G401.6 (cell line): ENCODE measurements around the gene ACOX3.

Experiments used
- FAIRE-seq: peaks from 2 replicates; lab custom pipeline; 2012; peaks lifted over from hg19 to GRCh38; lab: Jason Lieb, UNC

Gene ACOX3

GRCh38 chr4:8372506-8372905 is 68.0 kb downstream of the ACOX3 start:
- FAIRE-seq = no peak

DNA sequence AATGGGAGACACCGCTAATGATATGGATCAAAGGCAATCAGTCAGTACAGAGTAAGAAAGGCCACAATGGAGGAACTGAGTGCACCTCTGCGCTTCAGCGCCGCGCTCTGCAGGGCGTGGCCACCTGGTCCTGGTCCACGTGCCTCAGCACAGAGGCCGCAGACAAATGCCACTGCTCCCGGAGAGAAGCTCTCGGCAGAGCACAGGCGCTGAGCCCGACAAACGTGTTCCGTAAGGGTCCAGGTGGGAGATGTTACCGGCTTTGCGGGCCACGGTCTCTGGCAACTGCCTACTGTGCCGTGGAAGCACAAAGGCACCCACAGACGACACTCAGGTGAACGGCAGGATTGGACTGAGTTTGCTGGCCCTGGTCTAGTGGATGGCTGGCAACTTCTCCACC is 68.9 kb downstream of the ACOX3 start:
- FAIRE-seq = no peak

- no peak for FAIRE-seq
Observed at GRCh38 chr4:8370835-8371595, 69.5 kb downstream of the ACOX3 start.

DNA sequence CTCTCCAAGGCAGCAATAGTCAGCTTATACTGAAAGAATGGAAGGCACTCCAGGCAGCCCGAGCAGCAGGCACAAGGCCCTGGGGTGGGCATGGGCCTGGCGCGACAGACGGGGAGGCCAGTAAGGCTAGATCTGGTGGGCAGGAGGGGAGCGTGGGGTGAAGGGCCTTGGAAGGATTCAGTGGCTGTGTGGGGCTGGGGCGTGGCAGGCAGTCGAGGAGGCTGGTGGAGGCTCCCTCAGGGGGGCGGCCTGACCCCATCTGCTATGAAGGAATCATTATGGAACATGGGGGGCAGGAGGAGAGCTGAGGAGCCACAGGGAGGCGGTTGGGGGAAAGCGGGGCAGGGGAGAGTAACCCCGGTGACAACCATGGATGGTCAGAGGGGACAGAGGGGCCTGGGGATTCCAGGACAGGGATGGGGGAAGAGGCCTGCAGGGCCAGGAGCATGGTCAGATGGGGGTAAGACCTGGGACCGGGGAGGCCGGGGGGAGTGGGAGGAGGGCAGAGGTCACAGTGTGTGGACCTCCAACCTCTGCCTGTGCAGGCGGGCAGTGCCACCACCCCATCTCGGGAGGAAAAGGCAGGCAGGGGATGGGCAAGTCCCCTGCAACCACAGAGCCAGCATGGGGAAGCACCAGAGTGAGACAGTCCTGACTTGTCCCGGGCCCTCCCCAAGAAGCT is 70.3 kb downstream of the ACOX3 start:
- FAIRE-seq = no peak

- FAIRE-seq = no peak
Observed at GRCh38 chr4:8369426-8370105, 71.0 kb downstream of the ACOX3 start.

DNA sequence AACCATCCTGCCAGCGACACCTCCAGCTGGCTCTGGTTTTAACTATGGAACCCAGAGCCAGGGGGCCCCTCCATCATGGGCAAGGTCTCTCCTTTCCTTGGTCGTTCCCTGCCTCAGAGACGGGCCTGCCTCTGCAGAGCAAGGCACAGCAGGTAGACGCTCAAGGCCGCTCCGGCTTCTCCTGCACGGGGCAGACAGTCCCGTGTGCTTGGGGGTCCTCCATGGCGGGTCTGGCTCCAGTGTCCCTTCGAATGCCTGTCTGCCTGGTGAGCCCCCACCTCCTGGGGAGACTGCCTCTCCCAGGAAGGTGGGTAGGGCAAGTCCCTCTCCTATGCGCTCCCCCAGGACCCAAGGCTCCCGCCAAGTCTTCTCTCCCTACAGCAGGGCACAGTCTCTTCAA is 71.5 kb downstream of the ACOX3 start:
- FAIRE-seq = no peak

GRCh38 chr4:8368061-8368481 is 72.5 kb downstream of the ACOX3 start:
- no peak for FAIRE-seq

- no peak for FAIRE-seq
Observed at GRCh38 chr4:8366601-8367000, 73.9 kb downstream of the ACOX3 start.

DNA sequence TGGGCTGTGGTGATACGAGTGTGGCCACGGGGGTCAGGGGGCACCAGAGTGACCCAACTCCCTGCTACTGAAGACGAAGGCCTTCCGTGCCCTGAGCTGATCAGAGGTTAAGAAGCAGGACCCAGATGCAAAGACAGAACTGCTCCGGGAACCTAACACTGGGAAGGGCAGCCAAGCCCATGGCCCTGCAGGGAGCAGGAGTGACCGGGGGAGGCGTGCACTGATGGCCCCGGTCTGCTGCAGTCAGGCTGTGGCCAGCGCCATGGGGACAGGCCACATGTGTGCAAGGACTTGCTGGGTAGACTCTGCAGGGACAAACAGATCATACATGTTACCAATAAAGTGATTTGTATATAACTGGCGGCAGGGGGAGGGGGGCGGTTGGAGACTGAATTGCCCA is 74.6 kb downstream of the ACOX3 start:
- no peak for FAIRE-seq

- FAIRE-seq = no peak
Observed at GRCh38 chr4:8365353-8365752, 75.2 kb downstream of the ACOX3 start.

DNA sequence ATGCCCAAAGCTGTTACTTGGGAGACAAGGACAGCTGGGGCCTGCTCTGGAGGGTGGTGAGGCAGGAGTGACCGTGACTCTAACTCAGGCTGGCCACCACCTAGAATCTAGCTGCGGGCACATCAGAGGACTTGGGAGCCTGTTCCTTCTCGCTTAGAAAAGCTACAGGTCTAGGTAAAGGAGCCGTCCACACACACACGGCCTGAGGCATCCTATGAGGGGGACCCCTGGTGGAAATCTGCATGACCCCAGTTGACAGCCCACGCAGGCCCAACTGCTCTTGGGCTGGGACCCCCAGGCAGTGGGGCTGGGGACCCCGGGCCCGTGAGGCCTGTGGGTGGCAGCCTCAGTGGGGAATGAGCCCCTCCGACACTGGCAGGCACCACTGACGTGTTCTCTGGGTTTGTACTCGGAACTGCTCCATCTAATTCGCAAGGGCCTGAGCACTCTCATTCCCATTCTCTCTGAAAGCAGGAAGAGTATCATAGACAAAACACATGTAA is 75.6 kb downstream of the ACOX3 start:
- FAIRE-seq = no peak

DNA sequence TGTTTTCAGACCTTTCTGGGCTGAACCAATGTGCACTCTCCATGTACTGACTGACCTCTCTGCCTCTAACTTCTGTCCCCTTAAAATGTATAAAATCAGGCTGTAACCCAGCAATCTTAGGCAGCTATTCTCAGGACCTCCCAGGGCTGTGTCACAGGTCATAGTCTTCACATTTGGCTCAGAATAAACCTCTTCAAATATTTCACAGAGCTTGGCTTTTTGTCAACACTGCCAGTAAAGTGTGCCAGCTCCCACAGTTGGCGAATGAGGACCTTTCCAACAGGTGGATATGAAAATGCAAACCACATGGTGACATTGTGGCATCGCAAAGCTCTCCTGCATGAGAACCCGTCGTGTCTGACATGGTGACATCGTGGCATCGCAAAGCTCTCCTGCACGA is 76.4 kb downstream of the ACOX3 start:
- FAIRE-seq = no peak

- FAIRE-seq = no peak
Observed at GRCh38 chr4:8362483-8362882, 78.0 kb downstream of the ACOX3 start.

DNA sequence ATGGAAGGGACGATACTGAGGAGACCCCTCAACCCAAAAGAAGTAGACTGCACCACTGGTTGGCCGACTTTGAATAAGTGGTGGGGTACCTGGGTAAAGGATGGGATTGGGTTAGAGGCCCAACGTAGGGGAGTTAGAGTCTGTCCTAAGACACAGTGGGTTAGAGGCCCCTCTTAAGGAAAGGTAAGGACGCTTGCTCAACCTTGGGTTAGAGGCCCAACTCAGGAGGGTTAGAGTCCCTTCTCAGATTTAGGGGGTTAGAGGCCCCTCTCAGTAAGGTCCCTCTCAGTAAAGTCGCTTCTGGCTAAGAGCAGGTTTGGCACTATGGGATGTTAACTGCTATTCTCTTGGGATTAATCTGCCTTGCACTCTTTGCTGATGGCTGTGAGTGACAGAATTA is 81.3 kb downstream of the ACOX3 start:
- no peak for FAIRE-seq

DNA sequence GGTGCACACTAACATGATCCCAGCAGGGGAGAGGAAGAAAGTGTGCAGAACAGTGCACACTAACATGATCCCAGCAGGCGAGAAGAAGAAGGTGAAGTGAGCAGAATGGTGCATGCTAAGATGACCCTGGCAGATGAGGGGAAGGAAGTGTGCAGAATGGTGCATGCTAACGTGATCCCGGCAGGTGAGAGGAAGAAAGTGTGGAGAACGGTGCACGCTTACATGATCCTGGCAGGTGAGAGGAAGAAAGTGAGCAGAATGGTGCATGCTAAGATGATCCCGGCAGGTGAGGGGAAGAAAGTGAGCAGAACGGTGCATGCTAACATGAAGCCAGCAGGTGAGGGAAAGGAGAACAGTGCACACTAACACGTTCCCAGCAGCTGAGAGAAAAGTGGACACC is 83.7 kb downstream of the ACOX3 start:
- no peak for FAIRE-seq

DNA sequence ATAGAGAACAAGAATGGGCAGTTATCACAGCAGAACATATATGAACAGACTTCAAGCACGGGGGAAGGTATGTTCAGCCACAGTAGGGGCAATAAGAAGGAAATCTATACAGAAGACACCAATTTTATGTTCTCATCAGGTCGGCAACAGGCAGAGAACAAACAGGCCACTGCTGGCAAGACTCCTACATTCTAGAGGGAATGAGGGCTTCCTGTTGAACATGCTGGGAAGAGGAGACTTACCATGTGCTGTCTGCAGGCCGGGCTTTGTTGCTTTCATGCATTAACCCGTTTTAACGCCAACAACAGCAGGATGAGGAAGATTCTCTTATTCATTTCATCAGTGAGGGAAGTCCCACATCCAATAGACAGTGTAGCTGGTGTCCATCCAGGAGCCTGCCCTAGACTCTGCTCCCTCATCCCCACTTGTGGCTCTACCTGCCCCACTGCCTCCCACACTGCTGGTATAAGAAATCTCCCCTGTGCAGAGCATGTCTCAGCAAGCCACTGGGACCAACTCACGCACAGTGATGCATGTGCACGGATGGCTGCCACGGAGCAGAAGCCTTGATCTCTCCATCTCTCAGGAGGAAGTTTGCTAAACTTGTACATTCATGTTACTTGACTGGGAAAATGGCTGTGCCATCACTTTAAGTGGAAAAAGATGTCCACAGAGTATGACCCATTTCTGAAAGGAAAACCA is 84.5 kb downstream of the ACOX3 start:
- no peak for FAIRE-seq

GRCh38 chr4:8355306-8355705 is 85.2 kb downstream of the ACOX3 start:
- no peak for FAIRE-seq

DNA sequence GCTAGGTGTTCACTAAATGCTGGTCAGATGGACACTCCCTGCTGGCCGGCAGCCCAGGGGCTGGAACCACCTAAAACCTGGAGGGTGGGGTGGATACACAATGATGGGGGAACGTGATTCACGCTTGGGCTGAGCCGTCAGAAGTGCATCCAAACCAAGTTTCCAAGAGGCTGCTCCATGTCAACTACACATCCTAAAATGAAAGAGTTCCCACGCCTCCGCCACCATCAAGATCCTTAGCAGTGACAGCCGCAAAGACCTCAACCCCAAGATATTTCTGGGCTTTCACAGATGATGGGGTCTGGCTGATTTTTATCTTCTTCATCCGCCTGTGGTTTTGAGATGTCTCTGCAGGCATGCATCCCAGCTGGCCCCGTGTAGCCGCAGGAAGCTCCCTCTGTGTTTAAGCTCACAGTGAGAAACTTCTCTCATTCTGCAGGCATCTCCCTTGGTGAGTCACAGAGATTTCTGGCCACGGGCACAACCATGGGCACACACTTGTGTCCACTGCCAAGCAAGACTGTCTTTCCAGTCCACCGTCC is 86.5 kb downstream of the ACOX3 start:
- FAIRE-seq = no peak

- no peak for FAIRE-seq
Observed at GRCh38 chr4:8353158-8353669, 87.3 kb downstream of the ACOX3 start.

GRCh38 chr4:8352368-8353157 is 88.0 kb downstream of the ACOX3 start:
- FAIRE-seq = no peak

- no peak for FAIRE-seq
Observed at GRCh38 chr4:8351931-8352367, 88.6 kb downstream of the ACOX3 start.
